ENCODE results near the gene VIPAS39. TPM values are rescaled to one million over a fixed set of nuclear protein-coding genes. Genes with fewer than 3 reads are reported as not detected.

The VIPAS39 gene
- total RNA-seq, 1 donor from 2014 or later, result 29.7 TPM

DNA sequence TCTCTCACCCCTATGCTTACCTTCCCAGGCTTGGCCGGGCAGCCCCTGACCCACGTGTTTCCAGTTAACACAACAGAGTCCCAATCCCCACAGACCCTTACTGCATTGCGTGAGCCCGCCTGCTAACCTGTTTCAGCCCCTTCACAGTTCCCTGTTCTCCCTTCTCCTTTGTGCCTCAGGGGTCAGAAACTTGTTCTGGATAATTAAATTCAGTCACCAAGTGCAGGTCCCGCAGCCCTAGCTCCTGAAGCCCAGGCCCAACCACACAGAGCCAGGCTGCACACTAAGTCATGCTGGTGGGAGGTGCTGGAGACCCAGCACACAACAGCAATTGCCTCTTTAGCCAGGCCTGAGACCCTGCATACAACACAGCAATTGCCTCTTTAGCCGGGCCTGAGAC is 31.6 kb upstream of the VIPAS39 start:
- Histone ChIP-seq H3K36me3 (no peaks in the 10 kb centered on the region), H3K27me3 (no peaks in the 10 kb centered on the region), H2AFZ (replicated peaks) (no peak overlapping the region), H3K9me3 (ENCODE audit: low read depth) (no peaks in the 10 kb centered on the region), H3K79me2 (ENCODE audit: low read depth) (no peaks in the 10 kb centered on the region), H4K20me1 (ENCODE audit: low read depth) (no peaks in the 10 kb centered on the region), H3K4me2 (no peak overlapping the region), H3K9ac (no peak overlapping the region), H3K4me1 (no peaks in the 10 kb centered on the region), H3K27ac (no peak overlapping the region), H3K4me3 (no peak overlapping the region), H3F3A (ENCODE audit: low read depth) (no peaks in the 10 kb centered on the region)
- Mint-ChIP-seq H3K9me3 (no peaks in the 10 kb centered on the region), H3K27me3 (ENCODE audit: insufficient read depth, low read depth) (peaks cover 7% of the 10 kb centered on the region), H3K36me3 (no peaks in the 10 kb centered on the region), H3K4me1 (no peaks in the 10 kb centered on the region), H3K4me3 (no peak overlapping the region), H3K27ac (peak overlapping the region; percentile 62)
- TF ChIP-seq EZH2phosphoT487 (IDR thresholded peaks at IDR 0.05) (no peak), EZH2 (IDR thresholded peaks at IDR 0.05) (no peak)
- TF ChIP-seq, protein P1, sequence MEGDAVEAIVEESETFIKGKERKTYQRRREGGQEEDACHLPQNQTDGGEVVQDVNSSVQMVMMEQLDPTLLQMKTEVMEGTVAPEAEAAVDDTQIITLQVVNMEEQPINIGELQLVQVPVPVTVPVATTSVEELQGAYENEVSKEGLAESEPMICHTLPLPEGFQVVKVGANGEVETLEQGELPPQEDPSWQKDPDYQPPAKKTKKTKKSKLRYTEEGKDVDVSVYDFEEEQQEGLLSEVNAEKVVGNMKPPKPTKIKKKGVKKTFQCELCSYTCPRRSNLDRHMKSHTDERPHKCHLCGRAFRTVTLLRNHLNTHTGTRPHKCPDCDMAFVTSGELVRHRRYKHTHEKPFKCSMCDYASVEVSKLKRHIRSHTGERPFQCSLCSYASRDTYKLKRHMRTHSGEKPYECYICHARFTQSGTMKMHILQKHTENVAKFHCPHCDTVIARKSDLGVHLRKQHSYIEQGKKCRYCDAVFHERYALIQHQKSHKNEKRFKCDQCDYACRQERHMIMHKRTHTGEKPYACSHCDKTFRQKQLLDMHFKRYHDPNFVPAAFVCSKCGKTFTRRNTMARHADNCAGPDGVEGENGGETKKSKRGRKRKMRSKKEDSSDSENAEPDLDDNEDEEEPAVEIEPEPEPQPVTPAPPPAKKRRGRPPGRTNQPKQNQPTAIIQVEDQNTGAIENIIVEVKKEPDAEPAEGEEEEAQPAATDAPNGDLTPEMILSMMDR (IDR thresholded peaks at IDR 0.05), result no peak
- no peak for DNase-seq (ENCODE audit: low spot score)

DNA sequence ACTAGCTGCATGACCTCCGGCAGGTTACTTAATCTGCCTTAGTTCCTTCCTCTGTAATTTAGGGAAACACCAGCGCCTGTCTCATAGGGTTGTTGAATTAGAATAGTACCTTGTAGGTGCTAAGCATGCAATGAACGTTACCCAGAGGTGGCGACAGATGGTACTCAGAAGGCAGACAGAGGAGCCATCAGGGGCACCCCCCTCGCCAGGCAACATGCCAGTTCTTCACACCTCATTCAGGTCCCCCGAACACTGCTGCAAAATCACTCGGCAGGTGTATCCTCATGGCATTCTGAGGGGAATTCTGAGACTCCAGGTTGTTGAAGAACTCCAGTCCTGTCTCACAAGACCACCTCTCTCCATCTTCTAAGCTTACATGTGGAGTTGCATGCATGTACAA is 31.2 kb upstream of the VIPAS39 start:
- Histone ChIP-seq H3K79me2 (ENCODE audit: low read depth) (no peaks in the 10 kb centered on the region), H3K4me2 (no peak overlapping the region), H4K20me1 (ENCODE audit: low read depth) (no peaks in the 10 kb centered on the region), H3K27me3 (no peaks in the 10 kb centered on the region), H3K9me3 (ENCODE audit: low read depth) (no peaks in the 10 kb centered on the region), H3F3A (ENCODE audit: low read depth) (no peaks in the 10 kb centered on the region), H2AFZ (replicated peaks) (no peak overlapping the region), H3K36me3 (no peaks in the 10 kb centered on the region), H3K4me1 (no peaks in the 10 kb centered on the region), H3K27ac (no peak overlapping the region), H3K4me3 (no peak overlapping the region), H3K9ac (no peak overlapping the region)
- Mint-ChIP-seq H3K4me3 (no peak overlapping the region), H3K9me3 (no peaks in the 10 kb centered on the region), H3K4me1 (no peaks in the 10 kb centered on the region), H3K27me3 (ENCODE audit: insufficient read depth, low read depth) (peaks cover 7% of the 10 kb centered on the region), H3K27ac (no peak overlapping the region), H3K36me3 (no peaks in the 10 kb centered on the region)
- DNase-seq (ENCODE audit: low spot score), result no peak
- TF ChIP-seq, protein P1 (IDR thresholded peaks at IDR 0.05), result no peak
- TF ChIP-seq EZH2phosphoT487 (IDR thresholded peaks at IDR 0.05) (no peak), EZH2 (IDR thresholded peaks at IDR 0.05) (no peak)

DNA sequence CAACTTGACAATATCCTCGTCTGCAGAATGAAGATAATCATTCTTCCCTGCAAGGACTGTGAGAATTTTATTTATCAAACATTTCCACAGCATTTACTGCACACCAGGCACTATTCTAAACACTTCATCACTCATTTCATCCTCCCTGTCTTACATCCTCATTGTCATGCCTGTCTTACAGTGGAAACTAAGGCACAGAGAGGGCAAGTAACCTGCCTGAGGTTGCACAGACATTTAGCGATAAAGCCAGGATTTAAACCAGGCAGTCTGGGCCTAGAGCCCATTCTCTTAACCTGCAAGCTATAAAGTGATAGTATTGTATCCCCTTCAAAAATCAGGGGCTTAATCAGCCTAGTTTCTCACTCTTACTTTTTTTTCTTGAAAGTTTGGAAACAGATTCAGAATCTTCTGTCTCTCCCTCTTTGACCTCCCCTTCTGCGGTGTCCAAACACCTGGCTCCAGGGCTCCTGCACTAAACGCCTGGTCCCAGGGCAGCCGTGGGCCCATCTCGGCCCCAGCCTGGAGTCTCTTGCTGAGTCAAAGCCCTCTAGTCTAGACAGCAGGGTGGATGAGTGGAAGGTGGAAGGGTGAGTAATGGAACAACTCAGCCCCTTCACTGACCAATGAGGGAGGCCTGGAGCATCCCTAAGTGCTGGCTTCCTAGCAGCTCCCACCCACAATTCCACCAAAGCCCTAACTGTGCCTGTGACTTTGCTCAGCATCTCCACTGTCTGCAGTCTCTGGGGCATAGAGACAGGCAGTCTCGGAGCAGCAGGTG is 28.7 kb upstream of the VIPAS39 start:
- Histone ChIP-seq H3K4me3 (no peak overlapping the region), H3K4me1 (no peaks in the 10 kb centered on the region), H3K27me3 (no peaks in the 10 kb centered on the region), H3K79me2 (ENCODE audit: low read depth) (no peaks in the 10 kb centered on the region), H3K9me3 (ENCODE audit: low read depth) (no peaks in the 10 kb centered on the region), H3K36me3 (no peaks in the 10 kb centered on the region), H4K20me1 (ENCODE audit: low read depth) (no peaks in the 10 kb centered on the region), H3F3A (ENCODE audit: low read depth) (no peaks in the 10 kb centered on the region), H2AFZ (replicated peaks) (no peak overlapping the region), H3K27ac (no peak overlapping the region), H3K9ac (no peak overlapping the region), H3K4me2 (no peak overlapping the region)
- Mint-ChIP-seq H3K27me3 (ENCODE audit: insufficient read depth, low read depth) (peaks cover 7% of the 10 kb centered on the region), H3K36me3 (no peaks in the 10 kb centered on the region), H3K4me1 (no peaks in the 10 kb centered on the region), H3K4me3 (peak overlapping the region; percentile 33), H3K27ac (no peak overlapping the region), H3K9me3 (no peaks in the 10 kb centered on the region)
- TF ChIP-seq EZH2phosphoT487 (IDR thresholded peaks at IDR 0.05) (no peak), EZH2 (IDR thresholded peaks at IDR 0.05) (no peak)
- TF ChIP-seq, protein P1 (IDR thresholded peaks at IDR 0.05), result no peak
- no peak for DNase-seq (ENCODE audit: low spot score)

Measured in neural progenitor cell (in vitro differentiated cells).